ENCODE data around the gene TECPR1. TPM values are rescaled to one million over a fixed set of nuclear protein-coding genes. Genes with fewer than 3 reads are reported as not detected.

TECPR1 gene
- polyA plus RNA-seq, 4 donors: 13.8 to 23.1 (median 15.5) TPM

DNA sequence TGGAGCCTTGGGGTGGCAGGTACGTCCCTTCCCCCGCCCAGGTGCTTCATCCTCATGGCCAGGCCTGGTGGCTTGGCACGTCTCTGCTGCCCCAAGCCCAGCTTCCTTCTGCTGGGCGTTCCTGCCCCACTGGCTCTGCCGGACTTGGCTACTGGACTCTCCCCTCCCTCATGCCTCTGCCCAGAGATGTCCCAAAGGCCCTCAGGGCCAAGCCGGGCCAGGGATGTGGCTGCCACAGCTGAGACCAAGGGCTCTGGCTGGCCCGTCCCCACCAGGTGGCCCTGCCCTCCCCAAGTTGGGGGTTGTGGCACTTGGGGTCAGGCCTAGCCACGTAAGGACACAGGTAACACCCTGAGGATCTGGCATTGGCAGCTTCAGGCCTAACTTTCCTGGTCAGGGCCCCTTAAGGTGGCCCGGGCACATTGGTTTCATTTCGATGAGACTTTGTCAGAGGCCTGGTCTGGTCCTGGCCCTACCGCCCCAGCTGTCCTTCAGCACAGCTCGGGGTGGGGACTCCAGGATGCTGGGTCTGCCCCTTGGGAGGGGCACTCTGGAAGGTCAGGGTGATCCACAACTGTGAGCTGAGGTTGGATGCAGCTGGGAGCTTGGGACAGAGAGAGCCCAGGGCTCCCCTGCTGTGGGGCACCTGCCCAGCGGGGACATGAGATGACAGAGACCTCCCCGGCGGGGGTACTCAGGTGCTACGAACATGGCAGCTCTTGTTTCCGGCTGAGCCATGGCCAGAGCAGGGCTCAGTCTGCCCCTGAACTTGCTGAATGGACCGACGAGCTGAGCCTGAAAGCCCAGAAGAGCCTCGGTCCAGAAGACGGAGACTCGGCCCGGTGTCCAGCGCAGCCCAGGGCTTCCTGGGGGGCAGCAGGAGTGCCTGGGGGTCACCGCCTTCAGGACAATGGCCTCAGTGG is 37.9 kb downstream of the TECPR1 start:
- DNase-seq (ENCODE audit: low read depth in 4 of 4, low spot score in 3 of 4): no peak

GRCh38 chr7:98213296-98213887 is 38.6 kb downstream of the TECPR1 start:
- no peak for DNase-seq (ENCODE audit: low read depth in 4 of 4, low spot score in 3 of 4)

GRCh38 chr7:98212532-98213041 is 39.4 kb downstream of the TECPR1 start:
- no peak for DNase-seq (ENCODE audit: low read depth in 4 of 4, low spot score in 3 of 4)

- no peak for DNase-seq (ENCODE audit: low read depth in 4 of 4, low spot score in 3 of 4)
These were observed 40.1 kb downstream of the TECPR1 start for GRCh38 chr7:98211676-98212531.

GRCh38 chr7:98211221-98211675 is 40.8 kb downstream of the TECPR1 start, which contains the start of gene BHLHA15:
BHLHA15 (plus strand) TSS chr7:98211439; CDS start chr7:98212310, 871 bp downstream.
- DNase-seq (ENCODE audit: low read depth in 4 of 4, low spot score in 3 of 4): no peak

- no peak for DNase-seq (ENCODE audit: low read depth in 4 of 4, low spot score in 3 of 4)
These were observed 41.4 kb downstream of the TECPR1 start for GRCh38 chr7:98210513-98211220.

- DNase-seq (ENCODE audit: low read depth in 4 of 4, low spot score in 3 of 4): no peak
These were observed 42.7 kb downstream of the TECPR1 start for GRCh38 chr7:98209166-98209920.

- no peak for DNase-seq (ENCODE audit: low read depth in 4 of 4, low spot score in 3 of 4)
These were observed 45.3 kb downstream of the TECPR1 start for GRCh38 chr7:98206451-98207330.

GRCh38 chr7:98205162-98205845 is 46.7 kb downstream of the TECPR1 start:
- no peak for DNase-seq (ENCODE audit: low read depth in 4 of 4, low spot score in 3 of 4)

GRCh38 chr7:98204670-98205069 is 47.4 kb downstream of the TECPR1 start:
- DNase-seq (ENCODE audit: low read depth in 4 of 4, low spot score in 3 of 4): no peak

- no peak for DNase-seq (ENCODE audit: low read depth in 4 of 4, low spot score in 3 of 4)
These were observed 47.9 kb downstream of the TECPR1 start for GRCh38 chr7:98203964-98204605.

- DNase-seq (ENCODE audit: low read depth in 4 of 4, low spot score in 3 of 4): no peak
These were observed 48.6 kb downstream of the TECPR1 start for GRCh38 chr7:98203261-98203963.

- DNase-seq (ENCODE audit: low read depth in 4 of 4, low spot score in 3 of 4): no peak
These were observed 49.5 kb downstream of the TECPR1 start for GRCh38 chr7:98202367-98203195.

DNA sequence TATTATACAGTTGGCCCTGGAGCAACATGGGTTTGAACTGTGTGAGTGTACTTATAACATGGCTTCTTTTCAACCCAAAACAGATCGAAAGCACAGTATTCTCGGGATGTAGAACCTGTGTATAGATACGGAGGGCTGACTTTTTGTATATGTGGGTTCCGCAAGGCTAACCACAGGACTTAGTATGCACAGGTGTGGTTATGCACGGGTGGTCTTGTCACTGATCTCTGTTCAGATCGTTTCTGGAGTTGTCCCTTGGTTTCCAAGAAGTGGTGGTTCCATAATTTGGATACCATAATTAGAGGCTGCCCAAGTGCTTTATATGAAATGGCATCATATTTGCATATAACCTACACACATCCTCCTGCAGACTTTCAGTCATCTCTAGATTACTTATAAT is 51.7 kb downstream of the TECPR1 start:
- DNase-seq (ENCODE audit: low read depth in 4 of 4, low spot score in 3 of 4): no peak

GRCh38 chr7:98199131-98199530 is 52.9 kb downstream of the TECPR1 start:
- DNase-seq (ENCODE audit: low read depth in 4 of 4, low spot score in 3 of 4): no peak
